HepG2 (cell line): ENCODE results near the gene C2orf74. TPM values are rescaled to one million over a fixed set of nuclear protein-coding genes. Genes with fewer than 3 reads are reported as not detected.

ENCODE experiments used
- GLI4 ChIP-seq: sonication (generic); formaldehyde crosslinking; IDR thresholded peaks from 2 replicates; pipeline ENCODE4 v1.5.1; 2020; ENCODE audit warnings: missing genetic modification reagents, mild to moderate bottlenecking, moderate library complexity, borderline replicate concordance
- HDAC1 ChIP-seq: sonication (generic); formaldehyde crosslinking; IDR thresholded peaks from 2 replicates; pipeline ENCODE4 v1.5.1; 2020; ENCODE audit warnings: mild to moderate bottlenecking, missing genetic modification reagents
- HMGA1 ChIP-seq: sonication (generic); formaldehyde crosslinking; conservative IDR thresholded peaks from 2 replicates; pipeline ENCODE4 v1.4.0; 2020; ENCODE audit warnings: missing genetic modification reagents
- HOXA5 ChIP-seq: sonication (generic); formaldehyde crosslinking; IDR thresholded peaks from 2 replicates; pipeline ENCODE4 v1.4.0; 2020; ENCODE audit warnings: missing genetic modification reagents
- MBNL3 ChIP-seq: fragments of 250-450 bp; sonication (Bioruptor Pico); conservative IDR thresholded peaks from 2 replicates; pipeline ENCODE4 v1.8.0; 2022; ENCODE audit warnings: mild to moderate bottlenecking, inconsistent platforms
- NCOA1 ChIP-seq: sonication (generic); formaldehyde crosslinking; IDR thresholded peaks from 2 replicates; pipeline ENCODE4 v1.9.0; 2021; ENCODE audit warnings: missing genetic modification reagents
- NFIB ChIP-seq: sonication (generic); formaldehyde crosslinking; IDR thresholded peaks from 2 replicates; pipeline ENCODE4 v1.9.0; 2021; ENCODE audit warnings: missing genetic modification reagents, mild to moderate bottlenecking, borderline replicate concordance
- NFKBIZ ChIP-seq: IDR thresholded peaks from 2 replicates; pipeline ENCODE4 v1.6.1; 2018; ENCODE audit warnings: missing genetic modification reagents, missing compliant biosample characterization
- SIN3B ChIP-seq: fragments of 150-350 bp; IDR thresholded peaks from 2 replicates; pipeline ENCODE4 v1.6.1; 2014; ENCODE audit warnings: low read length
- SP2 ChIP-seq: sonication (generic); formaldehyde crosslinking; IDR thresholded peaks from 2 replicates; pipeline ENCODE4 v1.5.1; 2020; ENCODE audit warnings: mild to moderate bottlenecking, missing genetic modification reagents
- SUZ12 ChIP-seq: fragments of 150-350 bp; IDR thresholded peaks from 2 replicates; pipeline ENCODE4 v1.6.1; 2014; ENCODE audit warnings: low read depth, low read length
- TOE1 ChIP-seq: sonication (generic); formaldehyde crosslinking; IDR thresholded peaks from 2 replicates; pipeline ENCODE4 v1.4.0; 2020; ENCODE audit warnings: mild to moderate bottlenecking, missing genetic modification reagents
- WIZ ChIP-seq: sonication (generic); formaldehyde crosslinking; IDR thresholded peaks from 2 replicates; pipeline ENCODE4 v1.5.1; 2020; ENCODE audit warnings: mild to moderate bottlenecking, missing genetic modification reagents
- YEATS2 ChIP-seq: sonication (generic); formaldehyde crosslinking; IDR thresholded peaks from 2 replicates; pipeline ENCODE4 v1.4.0; 2020; ENCODE audit warnings: missing genetic modification reagents, borderline replicate concordance
- ZBTB20 ChIP-seq: sonication (generic); formaldehyde crosslinking; IDR thresholded peaks from 2 replicates; pipeline ENCODE4 v1.8.1; 2023; ENCODE audit warnings: missing genetic modification reagents, low read depth, mild to moderate bottlenecking, borderline replicate concordance
- ZNF256 ChIP-seq: sonication (generic); formaldehyde crosslinking; conservative IDR thresholded peaks from 2 replicates; pipeline ENCODE4 v1.4.0; 2020; ENCODE audit warnings: missing genetic modification reagents
- ZNF350 ChIP-seq: sonication (generic); formaldehyde crosslinking; IDR thresholded peaks from 2 replicates; pipeline ENCODE4 v1.4.0; 2020; ENCODE audit warnings: mild to moderate bottlenecking, low read depth, missing genetic modification reagents, borderline replicate concordance
- ZNF367 ChIP-seq: sonication (generic); formaldehyde crosslinking; IDR thresholded peaks from 2 replicates; pipeline ENCODE4 v1.4.0; 2020; ENCODE audit warnings: missing genetic modification reagents, borderline replicate concordance
- ZNF496 ChIP-seq: sonication (generic); formaldehyde crosslinking; IDR thresholded peaks from 2 replicates; pipeline ENCODE4 v1.8.1; 2023; ENCODE audit warnings: mild to moderate bottlenecking, moderate library complexity, missing genetic modification reagents; ENCODE audit not compliant: insufficient replicate concordance
- ZNF614 ChIP-seq: IDR thresholded peaks from 2 replicates; pipeline ENCODE4 v1.6.1; 2018; ENCODE audit warnings: missing biosample characterization, missing genetic modification reagents, inconsistent platforms, borderline replicate concordance
- ZNF709 ChIP-seq: sonication (generic); formaldehyde crosslinking; IDR thresholded peaks from 2 replicates; pipeline ENCODE4 v1.5.0; 2020; ENCODE audit warnings: mild to moderate bottlenecking, missing genetic modification reagents
- polyA plus RNA-seq, 8 experiments: library from polyadenylated mRNA; depleted of rRNA in 3 of 8; stranded (reverse) in 7 of 8; unstranded in 1 of 8; fragments of >200 nt; fragmentation: Illumina TruSeq in 4 of 8; extraction: Trizol in 4 of 8; gene quantifications; 2 replicates each; pipeline versions ENCODE4 v1.2.1 to v1.2.3, GENCODE V29; 2011 to 2016; ENCODE audit warnings: low read depth in 4 of 8, missing spikeins in 1 of 8, mixed read lengths in 1 of 8; ENCODE audit not compliant: insufficient read depth in 1 of 8
- total RNA-seq, 5 experiments: library from RNA; depleted of rRNA; stranded (reverse); fragments of >200 nt; fragmentation: Illumina TruSeq; extraction: Trizol; gene quantifications; 2 replicates each; pipeline ENCODE4 v1.2.3, GENCODE V29; 2016; ENCODE audit warnings: low read depth in 1 of 5
- TF ChIP-seq, protein P1 (sequence below): sonication (generic); formaldehyde crosslinking; IDR thresholded peaks from 2 replicates; pipeline ENCODE4 v1.4.0; 2020; ENCODE audit warnings: missing genetic modification reagents
- TF ChIP-seq, protein P2 (sequence below): sonication (generic); formaldehyde crosslinking; IDR thresholded peaks from 2 replicates; pipeline ENCODE4 v1.4.0; 2020; ENCODE audit warnings: missing genetic modification reagents

The C2orf74 gene
- total and polyA plus RNA-seq, 2 of the 13 experiments (the other 11 are each of a cell fraction or from before 2014, with no cell fraction given): 10.6 to 13.8 TPM

DNA sequence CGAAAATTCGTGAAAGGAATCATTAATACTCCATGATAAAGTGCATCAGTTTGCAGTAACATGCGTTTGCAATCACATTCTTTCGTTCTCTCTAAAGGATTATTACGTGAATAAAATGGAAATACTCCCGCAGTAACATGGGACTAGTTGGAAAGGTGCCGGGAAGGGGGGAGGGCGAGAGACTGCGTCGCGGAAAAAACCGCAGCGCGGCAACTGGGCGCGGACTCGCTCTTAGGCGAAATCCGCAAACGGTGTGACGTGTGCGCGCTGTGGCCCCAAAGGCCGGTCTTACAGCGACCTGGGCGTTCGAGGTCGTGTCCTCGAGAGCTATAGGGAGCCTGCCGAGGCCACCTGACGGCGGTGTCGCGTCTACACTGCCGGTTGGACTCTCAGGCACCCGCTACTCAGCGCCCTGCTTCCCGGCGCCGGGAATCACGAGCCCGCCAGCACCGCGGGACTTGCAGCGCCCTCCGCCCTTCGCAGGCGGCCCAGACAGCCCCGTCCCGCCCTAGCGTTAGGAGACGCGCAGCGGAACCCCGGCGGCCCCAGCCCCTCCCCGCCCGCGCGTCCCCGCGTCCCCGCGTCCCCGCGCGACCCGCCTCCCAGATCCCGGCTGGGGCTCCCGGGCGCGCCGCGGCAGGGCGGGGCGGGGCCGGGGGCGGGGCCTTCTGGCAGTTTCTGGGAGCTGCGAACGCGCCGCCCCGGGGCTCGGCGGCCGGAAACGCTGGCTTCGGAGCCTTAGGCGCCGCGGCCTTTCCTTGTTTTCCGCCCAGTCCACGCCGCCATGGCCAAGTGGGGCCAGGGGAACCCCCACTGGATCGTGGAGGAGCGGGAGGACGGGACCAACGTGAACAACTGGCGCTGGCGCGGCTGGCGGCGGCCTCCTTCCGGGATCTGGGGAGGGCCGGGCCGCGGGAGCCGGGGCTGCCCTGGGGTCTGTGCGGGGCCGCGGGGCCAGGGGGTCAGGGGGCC is 15.1 kb downstream of the C2orf74 start (continued):
- TF ChIP-seq, protein P1, sequence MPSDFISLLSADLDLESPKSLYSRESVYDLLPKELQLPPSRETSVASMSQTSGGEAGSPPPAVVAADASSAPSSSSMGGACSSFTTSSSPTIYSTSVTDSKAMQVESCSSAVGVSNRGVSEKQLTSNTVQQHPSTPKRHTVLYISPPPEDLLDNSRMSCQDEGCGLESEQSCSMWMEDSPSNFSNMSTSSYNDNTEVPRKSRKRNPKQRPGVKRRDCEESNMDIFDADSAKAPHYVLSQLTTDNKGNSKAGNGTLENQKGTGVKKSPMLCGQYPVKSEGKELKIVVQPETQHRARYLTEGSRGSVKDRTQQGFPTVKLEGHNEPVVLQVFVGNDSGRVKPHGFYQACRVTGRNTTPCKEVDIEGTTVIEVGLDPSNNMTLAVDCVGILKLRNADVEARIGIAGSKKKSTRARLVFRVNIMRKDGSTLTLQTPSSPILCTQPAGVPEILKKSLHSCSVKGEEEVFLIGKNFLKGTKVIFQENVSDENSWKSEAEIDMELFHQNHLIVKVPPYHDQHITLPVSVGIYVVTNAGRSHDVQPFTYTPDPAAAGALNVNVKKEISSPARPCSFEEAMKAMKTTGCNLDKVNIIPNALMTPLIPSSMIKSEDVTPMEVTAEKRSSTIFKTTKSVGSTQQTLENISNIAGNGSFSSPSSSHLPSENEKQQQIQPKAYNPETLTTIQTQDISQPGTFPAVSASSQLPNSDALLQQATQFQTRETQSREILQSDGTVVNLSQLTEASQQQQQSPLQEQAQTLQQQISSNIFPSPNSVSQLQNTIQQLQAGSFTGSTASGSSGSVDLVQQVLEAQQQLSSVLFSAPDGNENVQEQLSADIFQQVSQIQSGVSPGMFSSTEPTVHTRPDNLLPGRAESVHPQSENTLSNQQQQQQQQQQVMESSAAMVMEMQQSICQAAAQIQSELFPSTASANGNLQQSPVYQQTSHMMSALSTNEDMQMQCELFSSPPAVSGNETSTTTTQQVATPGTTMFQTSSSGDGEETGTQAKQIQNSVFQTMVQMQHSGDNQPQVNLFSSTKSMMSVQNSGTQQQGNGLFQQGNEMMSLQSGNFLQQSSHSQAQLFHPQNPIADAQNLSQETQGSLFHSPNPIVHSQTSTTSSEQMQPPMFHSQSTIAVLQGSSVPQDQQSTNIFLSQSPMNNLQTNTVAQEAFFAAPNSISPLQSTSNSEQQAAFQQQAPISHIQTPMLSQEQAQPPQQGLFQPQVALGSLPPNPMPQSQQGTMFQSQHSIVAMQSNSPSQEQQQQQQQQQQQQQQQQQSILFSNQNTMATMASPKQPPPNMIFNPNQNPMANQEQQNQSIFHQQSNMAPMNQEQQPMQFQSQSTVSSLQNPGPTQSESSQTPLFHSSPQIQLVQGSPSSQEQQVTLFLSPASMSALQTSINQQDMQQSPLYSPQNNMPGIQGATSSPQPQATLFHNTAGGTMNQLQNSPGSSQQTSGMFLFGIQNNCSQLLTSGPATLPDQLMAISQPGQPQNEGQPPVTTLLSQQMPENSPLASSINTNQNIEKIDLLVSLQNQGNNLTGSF (CRISPR knock-in tag): no peak
- TF ChIP-seq ZNF350 (CRISPR knock-in tag): peak; percentile 85; the same call in 1 of the 2 replicates
- TF ChIP-seq NFIB (CRISPR knock-in tag): no peak
- TF ChIP-seq, protein P2, sequence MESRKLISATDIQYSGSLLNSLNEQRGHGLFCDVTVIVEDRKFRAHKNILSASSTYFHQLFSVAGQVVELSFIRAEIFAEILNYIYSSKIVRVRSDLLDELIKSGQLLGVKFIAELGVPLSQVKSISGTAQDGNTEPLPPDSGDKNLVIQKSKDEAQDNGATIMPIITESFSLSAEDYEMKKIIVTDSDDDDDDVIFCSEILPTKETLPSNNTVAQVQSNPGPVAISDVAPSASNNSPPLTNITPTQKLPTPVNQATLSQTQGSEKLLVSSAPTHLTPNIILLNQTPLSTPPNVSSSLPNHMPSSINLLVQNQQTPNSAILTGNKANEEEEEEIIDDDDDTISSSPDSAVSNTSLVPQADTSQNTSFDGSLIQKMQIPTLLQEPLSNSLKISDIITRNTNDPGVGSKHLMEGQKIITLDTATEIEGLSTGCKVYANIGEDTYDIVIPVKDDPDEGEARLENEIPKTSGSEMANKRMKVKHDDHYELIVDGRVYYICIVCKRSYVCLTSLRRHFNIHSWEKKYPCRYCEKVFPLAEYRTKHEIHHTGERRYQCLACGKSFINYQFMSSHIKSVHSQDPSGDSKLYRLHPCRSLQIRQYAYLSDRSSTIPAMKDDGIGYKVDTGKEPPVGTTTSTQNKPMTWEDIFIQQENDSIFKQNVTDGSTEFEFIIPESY (CRISPR knock-in tag): peak; percentile 69
- TF ChIP-seq HDAC1 (CRISPR knock-in tag): peak; percentile 86
- TF ChIP-seq MBNL3 (CRISPR knock-in tag): no peak
- TF ChIP-seq ZNF709 (CRISPR knock-in tag): peak; percentile 94
- TF ChIP-seq ZNF614: peak; percentile 65; the same call in 1 of the 2 replicates
- peak; percentile 87 for TF ChIP-seq HOXA5 (CRISPR knock-in tag)
- TF ChIP-seq SP2 (CRISPR knock-in tag): peak; percentile 46; the same call in 1 of the 2 replicates
- no peak for TF ChIP-seq SUZ12
- peak; percentile 61; the same call in 1 of the 2 replicates for TF ChIP-seq NCOA1 (CRISPR knock-in tag)
- TF ChIP-seq HMGA1: no peak
- TF ChIP-seq TOE1 (CRISPR knock-in tag): 0 out of 2 replicates have a peak, but pooled peaks have one; percentile 70
- peak; percentile 77; the same call in 1 of the 2 replicates for TF ChIP-seq GLI4 (CRISPR knock-in tag)
- peak; percentile 95; the same call in 1 of the 2 replicates for TF ChIP-seq WIZ (CRISPR knock-in tag)
- peak; percentile 85; the same call in 1 of the 2 replicates for TF ChIP-seq ZNF367 (CRISPR knock-in tag)
- TF ChIP-seq NFKBIZ (CRISPR knock-in tag): peak; percentile 86
- peak; percentile 61 for TF ChIP-seq ZBTB20 (CRISPR knock-in tag)
- TF ChIP-seq SIN3B: no peak
- no peak for TF ChIP-seq ZNF496 (CRISPR knock-in tag)
- no peak; the same call in 1 of the 2 replicates for TF ChIP-seq ZNF256 (CRISPR knock-in tag)
- peak; percentile 76 for TF ChIP-seq YEATS2
